GM13976 (cell line): ENCODE data around the gene VSIG10L2.
"Not testable (repeated sequence)": the region's sequence is repeated elsewhere in the genome, so short reads cannot be mapped to it uniquely, and the experiment has no call there.

ENCODE experiments used
- DNase-seq: peaks from one replicate; pipeline ENCODE4 v3.0.0; 2012; ENCODE audit warnings: low spot score
- in situ Hi-C: fragments of 300-500 bp; cut with MboI; formaldehyde crosslinking; loops from one replicate; pipeline ENCODE4 v1.12.0; 2022; ENCODE audit warnings: low sequenced_read_pairs, mixed read lengths, inconsistent platforms; ENCODE audit not compliant: unreplicated experiment
- TF ChIP-seq, protein P1 (sequence below): IDR thresholded peaks from 2 replicates; pipeline ENCODE4 v1.5.1; 2012; ENCODE audit warnings: borderline replicate concordance, mild to moderate bottlenecking; ENCODE audit not compliant: insufficient read depth; ENCODE audit errors: extremely low read depth, missing control alignments, control extremely low read depth

The VSIG10L2 gene

GRCh38 chr11:125978778-125979407, 33.0 kb downstream of the VSIG10L2 start:
- in situ Hi-C loops: no loop called here
- TF ChIP-seq, protein P1, sequence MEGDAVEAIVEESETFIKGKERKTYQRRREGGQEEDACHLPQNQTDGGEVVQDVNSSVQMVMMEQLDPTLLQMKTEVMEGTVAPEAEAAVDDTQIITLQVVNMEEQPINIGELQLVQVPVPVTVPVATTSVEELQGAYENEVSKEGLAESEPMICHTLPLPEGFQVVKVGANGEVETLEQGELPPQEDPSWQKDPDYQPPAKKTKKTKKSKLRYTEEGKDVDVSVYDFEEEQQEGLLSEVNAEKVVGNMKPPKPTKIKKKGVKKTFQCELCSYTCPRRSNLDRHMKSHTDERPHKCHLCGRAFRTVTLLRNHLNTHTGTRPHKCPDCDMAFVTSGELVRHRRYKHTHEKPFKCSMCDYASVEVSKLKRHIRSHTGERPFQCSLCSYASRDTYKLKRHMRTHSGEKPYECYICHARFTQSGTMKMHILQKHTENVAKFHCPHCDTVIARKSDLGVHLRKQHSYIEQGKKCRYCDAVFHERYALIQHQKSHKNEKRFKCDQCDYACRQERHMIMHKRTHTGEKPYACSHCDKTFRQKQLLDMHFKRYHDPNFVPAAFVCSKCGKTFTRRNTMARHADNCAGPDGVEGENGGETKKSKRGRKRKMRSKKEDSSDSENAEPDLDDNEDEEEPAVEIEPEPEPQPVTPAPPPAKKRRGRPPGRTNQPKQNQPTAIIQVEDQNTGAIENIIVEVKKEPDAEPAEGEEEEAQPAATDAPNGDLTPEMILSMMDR: no peak
- no peak for DNase-seq

- in situ Hi-C loops: no loop called here
- TF ChIP-seq, protein P1: no peak
- no peak for DNase-seq
These were observed 33.7 kb downstream of the VSIG10L2 start for GRCh38 chr11:125979511-125979910.

- in situ Hi-C loops: no loop called here
- no peak for DNase-seq
- TF ChIP-seq, protein P1: no peak
These were observed 34.6 kb downstream of the VSIG10L2 start for GRCh38 chr11:125980436-125980835.

DNA sequence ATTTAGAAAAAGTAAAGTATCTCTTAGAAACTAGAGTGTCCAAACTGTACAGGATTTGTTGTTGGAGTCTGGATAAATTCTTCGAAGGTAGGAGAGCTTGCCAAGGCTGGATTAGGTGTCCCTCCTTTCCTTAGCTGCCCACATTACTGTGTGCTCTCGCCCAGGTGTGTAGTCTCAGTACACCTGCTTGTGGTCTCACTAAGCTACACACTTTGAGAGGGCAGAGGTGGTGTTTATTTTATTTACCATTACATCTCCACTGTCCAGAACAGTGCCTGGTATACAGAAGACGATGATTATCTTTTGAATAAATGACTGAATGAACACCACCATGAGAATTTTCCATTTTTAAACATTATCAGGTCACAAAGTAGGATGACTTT, 36.5 kb downstream of the VSIG10L2 start:
- no peak for DNase-seq
- TF ChIP-seq, protein P1: no peak
- in situ Hi-C loops: no loop called here

DNA sequence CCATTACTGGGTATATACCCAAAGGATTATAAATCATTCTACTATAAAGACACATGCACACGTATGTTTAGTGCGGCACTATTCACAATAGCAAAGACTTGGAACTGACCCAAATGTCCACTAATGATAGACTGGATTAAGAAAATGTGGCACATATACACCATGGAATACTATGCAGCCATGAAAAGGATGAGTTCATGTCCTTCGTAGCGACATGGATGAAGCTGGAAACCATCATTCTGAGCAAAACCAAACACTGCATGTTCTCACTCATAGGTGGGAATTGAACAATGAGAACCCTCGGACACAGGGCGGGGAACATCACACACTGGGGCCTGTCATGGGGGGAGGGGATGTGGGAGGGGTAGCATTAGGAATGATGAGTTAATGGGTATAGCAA, 40.1 kb downstream of the VSIG10L2 start:
- in situ Hi-C loops: not testable (repeated sequence)

GRCh38 chr11:125987066-125987641, 41.3 kb downstream of the VSIG10L2 start:
- in situ Hi-C loops: no loop called here
- TF ChIP-seq, protein P1: no peak
- no peak for DNase-seq

More for the DNA sequence above, 40.1 kb downstream of the VSIG10L2 start:
- DNase-seq: not testable (repeated sequence)

- TF ChIP-seq, protein P1: no peak
- DNase-seq: no peak
- in situ Hi-C loops: no loop called here
These were observed 44.4 kb downstream of the VSIG10L2 start for GRCh38 chr11:125990244-125990643.
